B cell (primary cell): ENCODE data around the gene NUP93. TPM values are rescaled to one million over a fixed set of nuclear protein-coding genes. Genes with fewer than 3 reads are reported as not detected.

ENCODE experiments used
- ATAC-seq: fragments of 200-7000 bp; cut with Tn5 transposase; one replicate; pipeline ENCODE4 v1.10.0; 2021; ENCODE audit warnings: low read depth, mild to moderate bottlenecking, moderate number of reproducible peaks, moderate library complexity
- CTCF ChIA-PET: fragments of 350-600 bp; sonication (Branson Sonifier 250); formaldehyde crosslinking; loops from one replicate; lab custom pipeline; 2021; ENCODE audit warnings: antibody characterized with exemption, inconsistent platforms; lab: Charles Lee
- POLR2A ChIA-PET: fragments of 350-600 bp; sonication (Branson Sonifier 250); formaldehyde crosslinking; loops from one replicate; lab custom pipeline; 2021; ENCODE audit warnings: antibody characterized with exemption; lab: Charles Lee
- DNase-seq: peaks from one replicate; pipeline ENCODE4 v3.0.0; 2013
- H2AFZ ChIP-seq: 2 replicates; pipeline ENCODE4 v1.6.1; 2012; ENCODE audit warnings: mild to moderate bottlenecking, low read depth, low read length; ENCODE audit not compliant: insufficient read depth, poor library complexity, severe bottlenecking
- H3K27ac ChIP-seq, 2 donors: 1 replicate in 1 of 2; 2 replicates in 1 of 2; pipeline ENCODE4 v1.5.1; 2012 to 2013; ENCODE audit warnings: low read length in 2 of 2, mild to moderate bottlenecking in 2 of 2, moderate library complexity in 1 of 2
- H3K27me3 ChIP-seq, 4 experiments: fragments of 200-600 bp in 1 of 4; sonication (generic) in 1 of 4; replicated peaks in 1 of 4; 1 replicate in 2 of 4; 2 replicates in 2 of 4; pipeline versions ENCODE4 v1.6.1 to v1.7.0; 2013 to 2016; ENCODE audit warnings: low read length in 3 of 4, mild to moderate bottlenecking in 2 of 4, mixed read lengths in 1 of 4, moderate library complexity in 1 of 4; ENCODE audit not compliant: insufficient read depth in 4 of 4, control insufficient read depth in 3 of 4; ENCODE audit errors: control extremely low read depth in 1 of 4
- H3K36me3 ChIP-seq, 2 experiments: replicated peaks in 1 of 2; 1 replicate in 1 of 2; 2 replicates in 1 of 2; pipeline versions ENCODE4 v1.6.1 to v1.7.1; 2013; ENCODE audit warnings: low read length in 1 of 2; ENCODE audit not compliant: insufficient read depth in 2 of 2, control insufficient read depth in 1 of 2; ENCODE audit errors: control extremely low read depth in 1 of 2, extremely low read depth in 1 of 2
- H3K4me1 ChIP-seq, 2 donors: fragments of 200-600 bp in 1 of 2; sonication (generic) in 1 of 2; 1 replicate in 1 of 2; 2 replicates in 1 of 2; pipeline versions ENCODE4 v1.5.1 to v1.6.1; 2013 to 2017; ENCODE audit warnings: low read length in 2 of 2; ENCODE audit not compliant: control insufficient read depth in 2 of 2, insufficient read depth in 2 of 2
- H3K4me2 ChIP-seq: replicated peaks from 2 replicates; pipeline ENCODE3; 2012; ENCODE audit warnings: mild to moderate bottlenecking, low read depth, low read length; ENCODE audit not compliant: poor library complexity, severe bottlenecking
- H3K4me3 ChIP-seq, 5 experiments: fragments of 200-600 bp in 1 of 5; sonication (generic) in 1 of 5; 1 replicate in 3 of 5; 2 replicates in 2 of 5; pipeline versions ENCODE4 v1.5.1 to v1.7.0; 2011 to 2016; ENCODE audit warnings: low read length in 4 of 5, mild to moderate bottlenecking in 4 of 5, low read depth in 2 of 5, control low read depth in 1 of 5, moderate library complexity in 1 of 5; ENCODE audit not compliant: insufficient read depth in 1 of 5; ENCODE audit errors: control extremely low read depth in 1 of 5, extremely low read depth in 1 of 5
- H3K79me2 ChIP-seq: fragments of 200-600 bp; sonication (generic); one replicate; pipeline ENCODE4 v1.6.0; 2016; ENCODE audit warnings: low read length; ENCODE audit not compliant: control insufficient read depth, insufficient read depth
- H3K9ac ChIP-seq: fragments of 200-600 bp; sonication (generic); 2 replicates; pipeline ENCODE4 v1.6.1; 2017; ENCODE audit warnings: mild to moderate bottlenecking, low read length, moderate library complexity
- H3K9me3 ChIP-seq, 3 donors: one replicate each; pipeline versions ENCODE4 v1.6.1 to v1.7.1; 2013; ENCODE audit warnings: low read length in 2 of 3; ENCODE audit not compliant: control insufficient read depth in 2 of 3, insufficient read depth in 1 of 3; ENCODE audit errors: control extremely low read depth in 1 of 3
- H4K20me1 ChIP-seq: 2 replicates; pipeline ENCODE4 v1.6.0; 2012; ENCODE audit warnings: mild to moderate bottlenecking, low read length; ENCODE audit not compliant: insufficient read depth, control insufficient read depth, poor library complexity, severe bottlenecking
- H3K27ac Mint-ChIP-seq: one replicate; pipeline ENCODE4 v1.8.0; 2021; ENCODE audit warnings: mixed read lengths
- H3K27me3 Mint-ChIP-seq: one replicate; pipeline ENCODE4 v1.8.0; 2021; ENCODE audit warnings: mixed read lengths
- H3K4me1 Mint-ChIP-seq: one replicate; pipeline ENCODE4 v1.8.0; 2021; ENCODE audit warnings: mixed read lengths
- H3K4me3 Mint-ChIP-seq: one replicate; pipeline ENCODE4 v1.8.0; 2021; ENCODE audit warnings: mixed read lengths
- H3K9me3 Mint-ChIP-seq: one replicate; pipeline ENCODE4 v1.8.0; 2022; ENCODE audit warnings: mixed read lengths; ENCODE audit not compliant: insufficient read depth
- EZH2 ChIP-seq: IDR thresholded peaks from 2 replicates; pipeline ENCODE4 v1.6.1; 2012; ENCODE audit warnings: borderline replicate concordance, low read depth, mild to moderate bottlenecking, moderate library complexity, low read length; ENCODE audit not compliant: insufficient read depth, poor library complexity, severe bottlenecking
- WGBS: methylation state at CpG from one replicate; pipeline ENCODE4 v1.1.5; 2013; ENCODE audit warnings: missing lambda C conversion rate; ENCODE audit not compliant: insufficient coverage; 5-methylcytosine and 5-hydroxymethylcytosine counted together
- intact Hi-C: fragments of 100-400 bp; cut with micrococcal nuclease; formaldehyde crosslinking; loops from one replicate; pipeline ENCODE4 v1.10.0; 2022
- polyA plus RNA-seq: library from polyadenylated mRNA; depleted of rRNA; stranded (reverse); fragments of >200 nt; gene quantifications from 2 replicates; pipeline ENCODE4 v1.2.3, GENCODE V29; 2012
- total RNA-seq, 2 donors: library from RNA; stranded (reverse); fragments of 120-200 nt in 1 of 2; gene quantifications; 1 replicate in 1 of 2; 2 replicates in 1 of 2; pipeline versions ENCODE4 v1.2.3 to v1.2.4, GENCODE V29; 2013 to 2022
- TF ChIP-seq, protein P1 (sequence below): fragments of 200-600 bp; IDR thresholded peaks from one replicate; pipeline ENCODE4 v1.8.0; 2022; ENCODE audit warnings: antibody characterized with exemption, mild to moderate bottlenecking

Gene NUP93
- total and polyA plus RNA-seq, 2 donors (not counting 1 experiment from before 2014, with no cell fraction given): 23.6 to 64.6 TPM

GRCh38 chr16:56797861-56798260 lies 67.9 kb downstream of the NUP93 start:
- no peak overlapping the region for H3K4me3 Mint-ChIP-seq
- no peaks in the 10 kb centered on the region for H3K9me3 Mint-ChIP-seq
- H3K36me3 ChIP-seq: no peaks in the 10 kb centered on the region
- no peak overlapping the region for H3K4me3 ChIP-seq
- ChIA-PET CTCF (interaction anchor here (0.6 kb wide), 1 partner anchor 298 kb away, joined by 3 read pairs; no protein-coding TSS in a partner anchor), POLR2A (no interaction called here)
- WGBS: 92% methylated on average over 2 of the region's 2 CpGs
- peaks cover 5% of the 10 kb centered on the region for H3K79me2 ChIP-seq
- no peak overlapping the region for H3K27ac ChIP-seq
- ATAC-seq (no peak), DNase-seq (no peak)
- H3K27ac Mint-ChIP-seq: no peak overlapping the region
- peaks cover 2% of the 10 kb centered on the region for H4K20me1 ChIP-seq
- H3K4me1 Mint-ChIP-seq: no peaks in the 10 kb centered on the region
- no peaks in the 10 kb centered on the region for H3K27me3 ChIP-seq
- no peak overlapping the region for H3K9ac ChIP-seq
- intact Hi-C loops: no loop called here
- H3K27me3 Mint-ChIP-seq: no peaks in the 10 kb centered on the region
- TF ChIP-seq, protein P1, sequence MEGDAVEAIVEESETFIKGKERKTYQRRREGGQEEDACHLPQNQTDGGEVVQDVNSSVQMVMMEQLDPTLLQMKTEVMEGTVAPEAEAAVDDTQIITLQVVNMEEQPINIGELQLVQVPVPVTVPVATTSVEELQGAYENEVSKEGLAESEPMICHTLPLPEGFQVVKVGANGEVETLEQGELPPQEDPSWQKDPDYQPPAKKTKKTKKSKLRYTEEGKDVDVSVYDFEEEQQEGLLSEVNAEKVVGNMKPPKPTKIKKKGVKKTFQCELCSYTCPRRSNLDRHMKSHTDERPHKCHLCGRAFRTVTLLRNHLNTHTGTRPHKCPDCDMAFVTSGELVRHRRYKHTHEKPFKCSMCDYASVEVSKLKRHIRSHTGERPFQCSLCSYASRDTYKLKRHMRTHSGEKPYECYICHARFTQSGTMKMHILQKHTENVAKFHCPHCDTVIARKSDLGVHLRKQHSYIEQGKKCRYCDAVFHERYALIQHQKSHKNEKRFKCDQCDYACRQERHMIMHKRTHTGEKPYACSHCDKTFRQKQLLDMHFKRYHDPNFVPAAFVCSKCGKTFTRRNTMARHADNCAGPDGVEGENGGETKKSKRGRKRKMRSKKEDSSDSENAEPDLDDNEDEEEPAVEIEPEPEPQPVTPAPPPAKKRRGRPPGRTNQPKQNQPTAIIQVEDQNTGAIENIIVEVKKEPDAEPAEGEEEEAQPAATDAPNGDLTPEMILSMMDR: no peak
- TF ChIP-seq EZH2: no peak
- H2AFZ ChIP-seq: no peak overlapping the region
- H3K4me2 ChIP-seq: no peak overlapping the region
- H3K4me1 ChIP-seq: no peaks in the 10 kb centered on the region
- H3K9me3 ChIP-seq: no peaks in the 10 kb centered on the region

DNA sequence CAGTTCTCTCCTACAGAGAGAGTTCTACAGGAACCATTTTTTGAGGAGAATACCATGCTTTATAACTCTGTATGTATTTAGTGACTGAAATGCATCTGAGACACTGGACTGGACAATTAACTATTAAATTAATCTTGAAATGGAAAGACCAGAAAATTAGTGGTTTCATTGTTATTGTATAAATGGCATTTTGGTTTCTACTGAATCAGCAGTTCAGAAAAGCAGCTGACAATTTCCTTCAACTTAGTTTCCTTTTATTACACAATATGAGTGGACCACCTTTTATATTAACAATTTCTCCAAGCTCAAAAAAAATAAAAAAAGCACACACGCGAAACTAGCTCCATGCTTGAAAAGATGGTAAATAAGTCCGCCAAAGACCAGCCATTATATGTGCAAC lies 69.0 kb downstream of the NUP93 start:
- Histone ChIP-seq H3K9me3 (no peaks in the 10 kb centered on the region), H3K9ac (no peak overlapping the region), H3K27me3 (no peaks in the 10 kb centered on the region), H2AFZ (no peak overlapping the region), H3K27ac (no peak overlapping the region), H3K4me3 (no peak overlapping the region), H3K36me3 (peaks cover 0 to 1% of the 10 kb centered on the region in 2 experiments), H4K20me1 (no peaks in the 10 kb centered on the region), H3K4me1 (no peaks in the 10 kb centered on the region), H3K79me2 (no peaks in the 10 kb centered on the region), H3K4me2 (no peak overlapping the region)
- no peak overlapping the region for H3K27ac Mint-ChIP-seq
- no peak overlapping the region for H3K4me3 Mint-ChIP-seq
- TF ChIP-seq EZH2: no peak
- TF ChIP-seq, protein P1: no peak
- no peaks in the 10 kb centered on the region for H3K9me3 Mint-ChIP-seq
- H3K27me3 Mint-ChIP-seq: no peaks in the 10 kb centered on the region
- ATAC-seq (no peak), DNase-seq (no peak)
- POLR2A ChIA-PET: no interaction called here
- CTCF ChIA-PET: no interaction called here
- WGBS: no CpG with 5 or more reads among the region's 3 CpGs
- intact Hi-C loops: no loop called here
- no peaks in the 10 kb centered on the region for H3K4me1 Mint-ChIP-seq
